K562 (cell line): Measurements from ENCODE around the gene CLIP4. TPM values are rescaled to one million over a fixed set of nuclear protein-coding genes. Genes with fewer than 3 reads are reported as not detected.

Source experiments
- GATAD2B ChIP-seq: fragments of 450-650 bp; IDR thresholded peaks from 2 replicates; pipeline ENCODE4 v1.6.1; 2017; ENCODE audit warnings: mild to moderate bottlenecking, borderline replicate concordance
- GTF2A2 ChIP-seq: IDR thresholded peaks from 2 replicates; pipeline ENCODE4 v1.6.1; 2016; ENCODE audit warnings: mild to moderate bottlenecking, missing genetic modification characterization, missing compliant biosample characterization
- HDAC8 ChIP-seq: fragments of 450-650 bp; IDR thresholded peaks from 2 replicates; pipeline ENCODE4 v1.6.1; 2016; ENCODE audit warnings: mild to moderate bottlenecking, missing genetic modification characterization, moderate library complexity, missing compliant biosample characterization
- ILF3 ChIP-seq: fragments of 450-650 bp; IDR thresholded peaks from 2 replicates; pipeline ENCODE4 v1.6.1; 2018; ENCODE audit warnings: antibody characterized with exemption, mild to moderate bottlenecking, moderate library complexity, borderline replicate concordance
- KDM1A ChIP-seq, 2 experiments: fragments of 450-650 bp; IDR thresholded peaks; 2 replicates each; pipeline ENCODE4 v1.6.1; 2016; ENCODE audit warnings: mild to moderate bottlenecking in 2 of 2
- LEF1 ChIP-seq: fragments of 450-650 bp; IDR thresholded peaks from 2 replicates; pipeline ENCODE4 v1.6.1; 2016; ENCODE audit warnings: mild to moderate bottlenecking
- MAFG ChIP-seq: fragments of 450-650 bp; conservative IDR thresholded peaks from 2 replicates; pipeline ENCODE4 v1.6.1; 2016; ENCODE audit warnings: missing genetic modification characterization, missing compliant biosample characterization
- NCOA2 ChIP-seq, 2 experiments: fragments of 450-650 bp; IDR thresholded peaks; 2 replicates each; pipeline ENCODE4 v1.6.1; 2018; ENCODE audit warnings: mild to moderate bottlenecking in 2 of 2, moderate library complexity in 1 of 2; ENCODE audit not compliant: partially characterized antibody in 2 of 2
- NFE2 ChIP-seq: IDR thresholded peaks from 2 replicates; pipeline ENCODE4 v1.6.1; 2014; ENCODE audit warnings: antibody characterized with exemption, low read depth
- NFE2L1 ChIP-seq: fragments of 450-650 bp; IDR thresholded peaks from 2 replicates; pipeline ENCODE4 v1.6.1; 2016; ENCODE audit warnings: missing genetic modification characterization, low read depth, mild to moderate bottlenecking, missing compliant biosample characterization, moderate library complexity, borderline replicate concordance
- POLR2G ChIP-seq: fragments of 200-400 bp; formaldehyde crosslinking; IDR thresholded peaks from 2 replicates; pipeline ENCODE4 v1.6.1; 2017; ENCODE audit warnings: low read depth, mild to moderate bottlenecking, antibody characterized with exemption, low read length, moderate library complexity
- PPARD ChIP-seq: fragments of 250-450 bp; sonication (Bioruptor Pico); IDR thresholded peaks from 2 replicates; pipeline ENCODE4 v1.8.0; 2022; ENCODE audit warnings: inconsistent platforms, mild to moderate bottlenecking, moderate library complexity
- RBM22 ChIP-seq: fragments of 200-400 bp; formaldehyde crosslinking; IDR thresholded peaks from 2 replicates; pipeline ENCODE4 v1.6.1; 2018; ENCODE audit warnings: low read length, low read depth; ENCODE audit not compliant: poor library complexity, severe bottlenecking
- RBM34 ChIP-seq: fragments of 200-400 bp; formaldehyde crosslinking; IDR thresholded peaks from 2 replicates; pipeline ENCODE4 v1.6.1; 2018; ENCODE audit warnings: low read length, borderline replicate concordance; ENCODE audit not compliant: insufficient read depth
- SIN3B ChIP-seq: fragments of 450-650 bp; IDR thresholded peaks from 2 replicates; pipeline ENCODE4 v1.6.1; 2017; ENCODE audit warnings: low read depth, mild to moderate bottlenecking, moderate library complexity
- SLC30A9 ChIP-seq: fragments of 250-450 bp; sonication (Bioruptor Pico); IDR thresholded peaks from 2 replicates; pipeline ENCODE4 v1.8.0; 2022; ENCODE audit warnings: mild to moderate bottlenecking, moderate library complexity
- SP1 ChIP-seq: sonication (generic); formaldehyde crosslinking; IDR thresholded peaks from 2 replicates; pipeline ENCODE4 v1.8.1; 2022; ENCODE audit warnings: mild to moderate bottlenecking, missing genetic modification reagents
- THRAP3 ChIP-seq: fragments of 450-650 bp; IDR thresholded peaks from 2 replicates; pipeline ENCODE4 v1.6.1; 2016; ENCODE audit warnings: mild to moderate bottlenecking, inconsistent platforms, borderline replicate concordance
- ZNF23 ChIP-seq: fragments of 250-450 bp; sonication (Bioruptor Pico); IDR thresholded peaks from 2 replicates; pipeline ENCODE4 v1.4.0; 2020; ENCODE audit warnings: mild to moderate bottlenecking
- polyA plus RNA-seq, 8 experiments: library from polyadenylated mRNA; depleted of rRNA in 4 of 8; stranded (reverse) in 5 of 8; unstranded in 3 of 8; fragments of >200 nt; fragmentation: Nextera tagmentation in 2 of 8; fragmentation: Illumina TruSeq in 1 of 8; extraction: Ambion mirVana in 2 of 8; extraction: Trizol in 1 of 8; gene quantifications; 2 replicates each; pipeline versions ENCODE4 v1.2.1 to v1.2.3, GENCODE V29; 2011 to 2014; ENCODE audit warnings: inconsistent platforms in 1 of 8, missing spikeins in 1 of 8
- total RNA-seq, 7 experiments: library from RNA; depleted of rRNA in 6 of 7; stranded (reverse); fragments of >200 nt in 6 of 7; fragmentation: Illumina TruSeq in 2 of 7; extraction: Trizol in 2 of 7; gene quantifications; 2 replicates each; pipeline versions ENCODE4 v1.2.1 to v1.2.3, GENCODE V29; 2011 to 2021; ENCODE audit warnings: low replicate concordance in 1 of 7
- TF ChIP-seq, protein P1 (sequence below): fragments of 450-650 bp; IDR thresholded peaks from 2 replicates; pipeline ENCODE4 v1.6.1; 2017; ENCODE audit warnings: antibody characterized with exemption, mild to moderate bottlenecking
- TF ChIP-seq, protein P2 (sequence below): fragments of 450-650 bp; IDR thresholded peaks from 2 replicates; pipeline ENCODE4 v1.6.1; 2017; ENCODE audit warnings: antibody characterized with exemption
- TF ChIP-seq, protein P3 (sequence below): fragments of 250-450 bp; sonication (Bioruptor Pico); IDR thresholded peaks from 2 replicates; pipeline ENCODE4 v1.5.0; 2021
- TF ChIP-seq, protein P4 (sequence below): sonication (generic); formaldehyde crosslinking; IDR thresholded peaks from 2 replicates; pipeline ENCODE4 v1.5.0; 2020; ENCODE audit warnings: missing genetic modification reagents

CLIP4 gene
- total and polyA plus RNA-seq, 9 of the 15 experiments (the other 6 are each of a cell fraction or from before 2014, with no cell fraction given): 0.03 to 0.38 (median 0.13) TPM; not detected in 5

DNA sequence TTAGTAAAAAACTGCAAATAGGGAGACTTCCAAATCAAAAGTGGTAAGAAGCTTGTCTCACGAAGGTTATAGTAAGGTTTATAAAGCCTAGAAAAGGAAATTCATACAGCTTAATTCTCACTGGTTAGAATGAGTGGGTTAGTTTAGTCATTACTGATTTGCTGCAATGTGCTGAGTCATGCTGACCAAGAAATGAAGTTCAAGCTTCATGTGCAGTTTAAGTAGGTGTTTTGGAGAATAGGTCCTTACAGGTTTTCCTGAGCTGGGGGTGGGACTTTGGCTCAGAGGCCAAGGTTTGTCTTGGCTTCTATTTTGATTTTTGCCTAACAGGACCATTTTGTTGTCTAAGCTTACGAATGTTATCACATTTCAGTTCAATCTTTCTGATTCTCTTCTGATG lies 15.1 kb downstream of the CLIP4 start (continued):
- TF ChIP-seq, protein P1, sequence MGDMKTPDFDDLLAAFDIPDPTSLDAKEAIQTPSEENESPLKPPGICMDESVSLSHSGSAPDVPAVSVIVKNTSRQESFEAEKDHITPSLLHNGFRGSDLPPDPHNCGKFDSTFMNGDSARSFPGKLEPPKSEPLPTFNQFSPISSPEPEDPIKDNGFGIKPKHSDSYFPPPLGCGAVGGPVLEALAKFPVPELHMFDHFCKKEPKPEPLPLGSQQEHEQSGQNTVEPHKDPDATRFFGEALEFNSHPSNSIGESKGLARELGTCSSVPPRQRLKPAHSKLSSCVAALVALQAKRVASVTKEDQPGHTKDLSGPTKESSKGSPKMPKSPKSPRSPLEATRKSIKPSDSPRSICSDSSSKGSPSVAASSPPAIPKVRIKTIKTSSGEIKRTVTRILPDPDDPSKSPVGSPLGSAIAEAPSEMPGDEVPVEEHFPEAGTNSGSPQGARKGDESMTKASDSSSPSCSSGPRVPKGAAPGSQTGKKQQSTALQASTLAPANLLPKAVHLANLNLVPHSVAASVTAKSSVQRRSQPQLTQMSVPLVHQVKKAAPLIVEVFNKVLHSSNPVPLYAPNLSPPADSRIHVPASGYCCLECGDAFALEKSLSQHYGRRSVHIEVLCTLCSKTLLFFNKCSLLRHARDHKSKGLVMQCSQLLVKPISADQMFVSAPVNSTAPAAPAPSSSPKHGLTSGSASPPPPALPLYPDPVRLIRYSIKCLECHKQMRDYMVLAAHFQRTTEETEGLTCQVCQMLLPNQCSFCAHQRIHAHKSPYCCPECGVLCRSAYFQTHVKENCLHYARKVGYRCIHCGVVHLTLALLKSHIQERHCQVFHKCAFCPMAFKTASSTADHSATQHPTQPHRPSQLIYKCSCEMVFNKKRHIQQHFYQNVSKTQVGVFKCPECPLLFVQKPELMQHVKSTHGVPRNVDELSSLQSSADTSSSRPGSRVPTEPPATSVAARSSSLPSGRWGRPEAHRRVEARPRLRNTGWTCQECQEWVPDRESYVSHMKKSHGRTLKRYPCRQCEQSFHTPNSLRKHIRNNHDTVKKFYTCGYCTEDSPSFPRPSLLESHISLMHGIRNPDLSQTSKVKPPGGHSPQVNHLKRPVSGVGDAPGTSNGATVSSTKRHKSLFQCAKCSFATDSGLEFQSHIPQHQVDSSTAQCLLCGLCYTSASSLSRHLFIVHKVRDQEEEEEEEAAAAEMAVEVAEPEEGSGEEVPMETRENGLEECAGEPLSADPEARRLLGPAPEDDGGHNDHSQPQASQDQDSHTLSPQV: 0 out of 2 replicates have a peak, but pooled peaks have one; percentile 45
- TF ChIP-seq NFE2L1 (tag): peak; percentile 97
- no peak for TF ChIP-seq RBM22
- TF ChIP-seq SP1: no peak
- TF ChIP-seq ILF3: no peak
- TF ChIP-seq GTF2A2: no peak
- no peak for TF ChIP-seq THRAP3
- TF ChIP-seq, protein P2, sequence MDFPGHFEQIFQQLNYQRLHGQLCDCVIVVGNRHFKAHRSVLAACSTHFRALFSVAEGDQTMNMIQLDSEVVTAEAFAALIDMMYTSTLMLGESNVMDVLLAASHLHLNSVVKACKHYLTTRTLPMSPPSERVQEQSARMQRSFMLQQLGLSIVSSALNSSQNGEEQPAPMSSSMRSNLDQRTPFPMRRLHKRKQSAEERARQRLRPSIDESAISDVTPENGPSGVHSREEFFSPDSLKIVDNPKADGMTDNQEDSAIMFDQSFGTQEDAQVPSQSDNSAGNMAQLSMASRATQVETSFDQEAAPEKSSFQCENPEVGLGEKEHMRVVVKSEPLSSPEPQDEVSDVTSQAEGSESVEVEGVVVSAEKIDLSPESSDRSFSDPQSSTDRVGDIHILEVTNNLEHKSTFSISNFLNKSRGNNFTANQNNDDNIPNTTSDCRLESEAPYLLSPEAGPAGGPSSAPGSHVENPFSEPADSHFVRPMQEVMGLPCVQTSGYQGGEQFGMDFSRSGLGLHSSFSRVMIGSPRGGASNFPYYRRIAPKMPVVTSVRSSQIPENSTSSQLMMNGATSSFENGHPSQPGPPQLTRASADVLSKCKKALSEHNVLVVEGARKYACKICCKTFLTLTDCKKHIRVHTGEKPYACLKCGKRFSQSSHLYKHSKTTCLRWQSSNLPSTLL: no peak
- no peak for TF ChIP-seq ZNF23
- TF ChIP-seq RBM34: no peak
- no peak for TF ChIP-seq GATAD2B
- TF ChIP-seq, protein P3, sequence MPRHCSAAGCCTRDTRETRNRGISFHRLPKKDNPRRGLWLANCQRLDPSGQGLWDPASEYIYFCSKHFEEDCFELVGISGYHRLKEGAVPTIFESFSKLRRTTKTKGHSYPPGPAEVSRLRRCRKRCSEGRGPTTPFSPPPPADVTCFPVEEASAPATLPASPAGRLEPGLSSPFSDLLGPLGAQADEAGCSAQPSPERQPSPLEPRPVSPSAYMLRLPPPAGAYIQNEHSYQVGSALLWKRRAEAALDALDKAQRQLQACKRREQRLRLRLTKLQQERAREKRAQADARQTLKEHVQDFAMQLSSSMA (CRISPR knock-in tag): no peak
- TF ChIP-seq KDM1A (IDR thresholded peaks at IDR 0.05): no peak
- peak; percentile 99 for TF ChIP-seq NFE2
- no peak for TF ChIP-seq PPARD
- no peak for TF ChIP-seq HDAC8 (tag)
- TF ChIP-seq MAFG: peak; percentile 99
- no peak for TF ChIP-seq SIN3B
- no peak for TF ChIP-seq POLR2G
- TF ChIP-seq NCOA2 (IDR thresholded peaks at IDR 0.05; ENCODE audit: partially characterized antibody in 2 of 2): no peak
- TF ChIP-seq, protein P4, sequence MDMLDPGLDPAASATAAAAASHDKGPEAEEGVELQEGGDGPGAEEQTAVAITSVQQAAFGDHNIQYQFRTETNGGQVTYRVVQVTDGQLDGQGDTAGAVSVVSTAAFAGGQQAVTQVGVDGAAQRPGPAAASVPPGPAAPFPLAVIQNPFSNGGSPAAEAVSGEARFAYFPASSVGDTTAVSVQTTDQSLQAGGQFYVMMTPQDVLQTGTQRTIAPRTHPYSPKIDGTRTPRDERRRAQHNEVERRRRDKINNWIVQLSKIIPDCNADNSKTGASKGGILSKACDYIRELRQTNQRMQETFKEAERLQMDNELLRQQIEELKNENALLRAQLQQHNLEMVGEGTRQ (CRISPR knock-in tag): no peak
- no peak for TF ChIP-seq LEF1
- TF ChIP-seq SLC30A9 (CRISPR knock-in tag): no peak
